Panc1 (cell line): ENCODE data around the gene FAM83E. TPM values are rescaled to one million over a fixed set of nuclear protein-coding genes. Genes with fewer than 3 reads are reported as not detected.

ENCODE experiments used
- ATAC-seq: fragments of 200-7000 bp; cut with Tn5 transposase; 2 replicates; pipeline ENCODE4 v1.9.1; 2020; ENCODE audit warnings: mild to moderate bottlenecking, moderate library complexity
- BruUV-seq: library from RNA; stranded (reverse); fragments of 400-500 nt; replicated peaks from 2 replicates; lab custom pipeline; 2021; lab: Mats Ljungman, UMichigan
- CTCF ChIA-PET: fragments of 300-600 bp; sonication (Branson Sonifier 250); formaldehyde crosslinking; loops from one replicate; lab custom pipeline; 2022; ENCODE audit warnings: antibody characterized with exemption; lab: Charles Lee
- POLR2A ChIA-PET: fragments of 300-600 bp; sonication (Branson Sonifier 250); formaldehyde crosslinking; loops from one replicate; lab custom pipeline; 2022; ENCODE audit warnings: antibody characterized with exemption; lab: Charles Lee
- DNase-seq: peaks from one replicate; pipeline ENCODE4 v3.0.0-alpha.2; 2010; ENCODE audit warnings: low read depth, low spot score
- H3K27ac ChIP-seq: 2 replicates; pipeline ENCODE4 v1.5.1; 2011; ENCODE audit warnings: mild to moderate bottlenecking, low read length, inconsistent platforms
- H3K27me3 ChIP-seq: fragments of 200-500 bp; sonication (Bioruptor generic); 2 replicates; pipeline ENCODE4 v1.6.0; 2014; ENCODE audit warnings: low read length, inconsistent platforms; ENCODE audit not compliant: control insufficient read depth, insufficient read depth
- H3K36me3 ChIP-seq: fragments of 200-500 bp; sonication (Bioruptor generic); 2 replicates; pipeline ENCODE4 v1.5.1; 2014; ENCODE audit warnings: inconsistent platforms, mild to moderate bottlenecking, low read length, moderate library complexity; ENCODE audit not compliant: control insufficient read depth, insufficient read depth
- H3K4me1 ChIP-seq: 2 replicates; pipeline ENCODE4 v1.5.1; 2011; ENCODE audit warnings: inconsistent platforms, mild to moderate bottlenecking, low read length, moderate library complexity; ENCODE audit not compliant: control insufficient read depth, insufficient read depth
- H3K4me3 ChIP-seq, 2 experiments: 2 replicates each; pipeline ENCODE4 v1.5.1; 2011 to 2012; ENCODE audit warnings: low read depth in 2 of 2, low read length in 2 of 2, mild to moderate bottlenecking in 2 of 2, inconsistent platforms in 1 of 2, moderate library complexity in 1 of 2
- H3K9me3 ChIP-seq: fragments of 200-500 bp; sonication (Bioruptor generic); 2 replicates; pipeline ENCODE4 v1.5.1; 2014; ENCODE audit warnings: low read depth, mild to moderate bottlenecking, inconsistent platforms, low read length, moderate library complexity; ENCODE audit not compliant: control insufficient read depth, insufficient read depth
- POLR2AphosphoS5 ChIP-seq: IDR thresholded peaks from 2 replicates; pipeline ENCODE4 v1.6.1; 2012; ENCODE audit warnings: mild to moderate bottlenecking, low read depth, low read length, moderate library complexity
- REST ChIP-seq, 2 experiments: IDR thresholded peaks; 2 replicates each; pipeline ENCODE4 v1.6.1; 2011 to 2012; ENCODE audit warnings: low read depth in 2 of 2, control low read depth in 1 of 2, low read length in 1 of 2, mild to moderate bottlenecking in 1 of 2, moderate library complexity in 1 of 2; ENCODE audit not compliant: insufficient read depth in 1 of 2
- SIN3A ChIP-seq: IDR thresholded peaks from 2 replicates; pipeline ENCODE4 v1.6.1; 2012; ENCODE audit warnings: low read depth, mild to moderate bottlenecking, low read length, moderate library complexity, borderline replicate concordance; ENCODE audit not compliant: insufficient read depth
- TCF7L2 ChIP-seq: IDR thresholded peaks from 2 replicates; pipeline ENCODE4 v1.6.1; 2011; ENCODE audit warnings: mild to moderate bottlenecking, low read depth, low read length, inconsistent platforms
- in situ Hi-C: cut with HindIII; loops from 2 replicates; pipeline ENCODE4 v1.10.0; 2016; ENCODE audit warnings: low sequenced_read_pairs, low pct_unique_long_range_greater_than_20kb
- intact Hi-C: fragments of 100-400 bp; cut with micrococcal nuclease; formaldehyde crosslinking; loops from one replicate; pipeline ENCODE4 v1.10.0; 2022; ENCODE audit not compliant: unreplicated experiment
- total RNA-seq: library from RNA; stranded (reverse); gene quantifications from one replicate; pipeline ENCODE4 v1.2.1, GENCODE V29; 2021; ENCODE audit not compliant: unreplicated experiment
- TF ChIP-seq, protein P1 (sequence below): fragments of 450-650 bp; IDR thresholded peaks from 2 replicates; pipeline ENCODE4 v1.5.1; 2017; ENCODE audit warnings: mild to moderate bottlenecking

The FAM83E gene
- total RNA-seq, 1 experiment from 2014 or later, result 1.0 TPM

- no peak for ATAC-seq
- Histone ChIP-seq H3K4me1 (no peaks in the 10 kb centered on the region), H3K4me3 (no peak overlapping the region), H3K36me3 (no peaks in the 10 kb centered on the region), H3K27ac (no peak overlapping the region), H3K27me3 (no peaks in the 10 kb centered on the region), H3K9me3 (no peaks in the 10 kb centered on the region)
- no TSS peak for BruUV-seq
- ChIA-PET POLR2A (no interaction called here), CTCF (no interaction called here)
- intact Hi-C loops (no loop called here), in situ Hi-C loops (no loop called here)
- no peak for TF ChIP-seq POLR2AphosphoS5
- no peak for TF ChIP-seq SIN3A
- no peak for TF ChIP-seq REST (IDR thresholded peaks at IDR 0.05; ENCODE audit: insufficient read depth in 1 of 2, low read depth in 2 of 2, low read length in 1 of 2)
- TF ChIP-seq, protein P1, sequence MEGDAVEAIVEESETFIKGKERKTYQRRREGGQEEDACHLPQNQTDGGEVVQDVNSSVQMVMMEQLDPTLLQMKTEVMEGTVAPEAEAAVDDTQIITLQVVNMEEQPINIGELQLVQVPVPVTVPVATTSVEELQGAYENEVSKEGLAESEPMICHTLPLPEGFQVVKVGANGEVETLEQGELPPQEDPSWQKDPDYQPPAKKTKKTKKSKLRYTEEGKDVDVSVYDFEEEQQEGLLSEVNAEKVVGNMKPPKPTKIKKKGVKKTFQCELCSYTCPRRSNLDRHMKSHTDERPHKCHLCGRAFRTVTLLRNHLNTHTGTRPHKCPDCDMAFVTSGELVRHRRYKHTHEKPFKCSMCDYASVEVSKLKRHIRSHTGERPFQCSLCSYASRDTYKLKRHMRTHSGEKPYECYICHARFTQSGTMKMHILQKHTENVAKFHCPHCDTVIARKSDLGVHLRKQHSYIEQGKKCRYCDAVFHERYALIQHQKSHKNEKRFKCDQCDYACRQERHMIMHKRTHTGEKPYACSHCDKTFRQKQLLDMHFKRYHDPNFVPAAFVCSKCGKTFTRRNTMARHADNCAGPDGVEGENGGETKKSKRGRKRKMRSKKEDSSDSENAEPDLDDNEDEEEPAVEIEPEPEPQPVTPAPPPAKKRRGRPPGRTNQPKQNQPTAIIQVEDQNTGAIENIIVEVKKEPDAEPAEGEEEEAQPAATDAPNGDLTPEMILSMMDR, result no peak
- no peak for TF ChIP-seq TCF7L2
- no peak for DNase-seq
Observed at GRCh38 chr19:48663667-48664066, 48.8 kb upstream of the FAM83E start.

- ChIA-PET POLR2A (no interaction called here), CTCF (no interaction called here)
- Histone ChIP-seq H3K9me3 (no peaks in the 10 kb centered on the region), H3K27ac (no peak overlapping the region), H3K36me3 (no peaks in the 10 kb centered on the region), H3K4me3 (no peak overlapping the region), H3K4me1 (no peaks in the 10 kb centered on the region), H3K27me3 (no peaks in the 10 kb centered on the region)
- no peak for DNase-seq
- ATAC-seq, result no peak
- in situ Hi-C loops (no loop called here), intact Hi-C loops (no loop called here)
- TF ChIP-seq, protein P1, result no peak
- TF ChIP-seq POLR2AphosphoS5 (no peak), SIN3A (no peak), TCF7L2 (no peak), REST (IDR thresholded peaks at IDR 0.05; ENCODE audit: insufficient read depth in 1 of 2, low read depth in 2 of 2, low read length in 1 of 2) (no peak)
- BruUV-seq, result no TSS peak
Observed at GRCh38 chr19:48661711-48662090, 46.8 kb upstream of the FAM83E start.
